Measurements from ENCODE around the gene STK33. TPM values are rescaled to one million over a fixed set of nuclear protein-coding genes. Genes with fewer than 3 reads are reported as not detected.

STK33 gene
- total RNA-seq, 1 experiment from 2014 or later = 1.8 TPM

DNA sequence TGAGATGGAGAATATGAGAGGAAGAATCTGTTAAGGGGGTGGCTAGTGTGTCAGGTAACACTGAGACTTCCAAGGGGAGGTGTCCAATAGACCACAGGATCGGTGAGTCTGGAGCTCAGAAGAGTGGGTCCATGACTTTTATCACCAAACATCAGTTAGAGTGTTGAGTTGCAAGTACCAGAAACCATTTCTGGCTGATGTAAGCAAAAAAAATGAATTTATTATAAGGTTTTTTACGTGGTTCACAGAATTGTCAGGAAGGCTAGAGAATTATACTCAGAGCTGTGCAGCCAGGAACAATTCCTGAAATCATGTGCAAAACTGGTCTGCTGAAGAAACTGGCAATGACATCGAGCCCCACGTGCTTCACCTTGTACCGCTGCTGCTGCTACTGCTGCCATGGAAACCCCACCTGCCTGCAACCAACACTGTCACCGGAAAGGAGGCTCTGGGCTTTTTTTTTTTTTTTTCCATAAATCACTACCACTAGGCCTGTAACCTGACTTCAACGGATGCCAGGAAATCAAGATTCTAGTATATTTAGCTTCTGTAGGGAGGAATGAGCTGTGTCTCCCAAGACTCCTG is 16.6 kb upstream of the STK33 start:
- Histone ChIP-seq H3K4me3 (no peak overlapping the region), H3K9me3 (no peaks in the 10 kb centered on the region), H3K36me3 (no peaks in the 10 kb centered on the region), H3K27me3 (no peaks in the 10 kb centered on the region)
- no peak for DNase-seq

DNA sequence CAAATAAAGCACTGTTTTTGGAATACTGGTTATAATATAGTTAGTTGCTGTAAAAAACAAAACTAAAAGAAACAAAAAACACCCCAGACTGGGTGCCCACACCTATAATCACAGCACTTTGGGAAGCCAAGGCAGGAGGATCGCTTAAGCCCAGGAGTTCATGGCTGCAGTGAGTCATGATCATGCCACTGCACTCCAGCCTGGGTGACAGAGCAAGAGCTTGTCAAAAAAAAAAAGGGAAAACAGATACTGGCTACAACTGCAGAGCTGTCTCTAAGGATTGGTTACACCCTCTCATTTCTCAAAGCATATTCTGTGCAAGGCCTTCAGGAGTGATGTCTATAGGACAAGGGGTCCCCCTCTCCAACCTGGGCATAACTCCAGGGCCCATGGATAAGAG is 14.6 kb upstream of the STK33 start:
- Histone ChIP-seq H3K9me3 (no peaks in the 10 kb centered on the region), H3K27me3 (no peaks in the 10 kb centered on the region), H3K36me3 (no peaks in the 10 kb centered on the region), H3K4me3 (no peak overlapping the region)
- DNase-seq = no peak

DNA sequence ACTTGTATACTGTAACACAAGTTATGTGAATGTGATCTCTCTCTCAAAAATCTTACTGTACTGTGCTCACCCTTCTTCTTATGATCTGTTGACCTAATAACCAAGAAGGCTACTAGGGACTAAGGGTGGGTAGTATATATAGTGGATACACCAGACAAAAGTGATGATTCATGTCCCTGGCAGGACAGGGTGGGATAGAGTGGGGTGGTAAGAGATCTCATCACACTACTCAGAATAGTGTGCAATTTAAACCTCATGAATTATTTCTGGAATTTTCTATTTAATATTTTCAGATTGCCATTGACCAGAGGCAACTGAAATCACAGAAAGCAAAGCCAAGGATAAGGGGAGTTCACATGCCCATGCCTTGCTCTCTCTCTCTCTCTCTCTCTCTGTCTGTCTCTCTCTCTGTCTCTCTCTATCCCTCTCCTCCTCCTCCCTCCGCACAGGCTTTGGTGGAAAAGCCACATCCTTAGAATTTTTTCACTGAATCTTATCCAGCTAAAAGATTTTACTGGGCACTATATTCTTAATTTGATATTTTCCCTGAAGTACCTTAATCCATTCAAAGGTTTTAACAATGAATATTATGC is 12.0 kb upstream of the STK33 start:
- no peak for DNase-seq
- H3K27me3 ChIP-seq = no peaks in the 10 kb centered on the region
- no peak overlapping the region for H3K4me3 ChIP-seq
- no peaks in the 10 kb centered on the region for H3K36me3 ChIP-seq
- H3K9me3 ChIP-seq = no peaks in the 10 kb centered on the region

DNA sequence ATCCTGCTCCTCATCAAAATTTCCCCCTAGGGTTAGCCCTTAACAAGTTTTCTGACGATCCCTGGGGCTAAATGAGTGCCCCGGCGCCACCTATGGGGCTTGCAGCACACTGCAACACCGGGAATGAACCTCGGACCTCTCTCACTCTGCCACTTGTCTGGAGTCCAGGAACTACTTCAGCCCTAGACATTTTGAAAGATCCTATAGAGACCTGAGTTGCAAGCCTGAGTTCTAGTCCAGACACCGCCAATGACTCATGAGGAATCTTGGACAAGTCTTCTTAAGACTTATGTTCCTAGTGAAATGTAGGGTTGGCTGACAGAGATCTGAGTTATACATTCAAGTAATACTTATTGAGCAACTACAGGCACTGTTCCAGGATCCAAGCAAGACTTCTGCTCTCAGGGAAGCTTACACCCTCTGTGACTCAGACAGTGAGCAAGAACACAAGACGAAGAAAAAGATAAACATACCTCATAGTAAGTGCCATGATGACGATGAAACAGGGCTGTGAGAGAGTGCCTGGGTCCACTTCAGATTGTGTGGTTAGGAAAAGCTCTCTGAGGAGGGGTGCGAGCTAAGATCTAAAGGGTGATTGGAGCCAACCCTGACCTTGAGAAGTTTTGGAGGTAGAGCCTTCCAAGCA is 10.2 kb upstream of the STK33 start:
- H3K4me3 ChIP-seq = no peak overlapping the region
- H3K27me3 ChIP-seq = no peaks in the 10 kb centered on the region
- no peaks in the 10 kb centered on the region for H3K9me3 ChIP-seq
- DNase-seq = peak; percentile 89
- H3K36me3 ChIP-seq = no peaks in the 10 kb centered on the region

DNA sequence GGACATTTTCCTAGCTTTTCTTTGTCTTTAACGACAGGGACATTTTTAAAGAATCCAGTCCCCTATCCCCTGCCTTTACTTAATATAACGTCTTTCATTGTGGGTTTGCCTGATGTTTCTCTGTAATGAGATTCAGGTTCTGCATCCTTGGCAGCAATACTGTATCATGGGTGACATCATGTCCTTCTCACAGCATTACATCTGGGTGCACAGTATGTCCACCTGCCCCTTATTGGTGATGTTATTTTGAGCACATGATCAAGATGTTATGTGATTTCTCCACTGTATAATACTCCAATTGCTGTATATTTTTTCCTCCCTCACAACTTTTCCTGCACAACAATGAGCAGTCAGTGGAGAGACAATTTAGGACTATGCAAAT is 9.7 kb upstream of the STK33 start:
- Histone ChIP-seq H3K36me3 (no peaks in the 10 kb centered on the region), H3K27me3 (no peaks in the 10 kb centered on the region), H3K9me3 (no peaks in the 10 kb centered on the region), H3K4me3 (no peak overlapping the region)
- DNase-seq = no peak

DNA sequence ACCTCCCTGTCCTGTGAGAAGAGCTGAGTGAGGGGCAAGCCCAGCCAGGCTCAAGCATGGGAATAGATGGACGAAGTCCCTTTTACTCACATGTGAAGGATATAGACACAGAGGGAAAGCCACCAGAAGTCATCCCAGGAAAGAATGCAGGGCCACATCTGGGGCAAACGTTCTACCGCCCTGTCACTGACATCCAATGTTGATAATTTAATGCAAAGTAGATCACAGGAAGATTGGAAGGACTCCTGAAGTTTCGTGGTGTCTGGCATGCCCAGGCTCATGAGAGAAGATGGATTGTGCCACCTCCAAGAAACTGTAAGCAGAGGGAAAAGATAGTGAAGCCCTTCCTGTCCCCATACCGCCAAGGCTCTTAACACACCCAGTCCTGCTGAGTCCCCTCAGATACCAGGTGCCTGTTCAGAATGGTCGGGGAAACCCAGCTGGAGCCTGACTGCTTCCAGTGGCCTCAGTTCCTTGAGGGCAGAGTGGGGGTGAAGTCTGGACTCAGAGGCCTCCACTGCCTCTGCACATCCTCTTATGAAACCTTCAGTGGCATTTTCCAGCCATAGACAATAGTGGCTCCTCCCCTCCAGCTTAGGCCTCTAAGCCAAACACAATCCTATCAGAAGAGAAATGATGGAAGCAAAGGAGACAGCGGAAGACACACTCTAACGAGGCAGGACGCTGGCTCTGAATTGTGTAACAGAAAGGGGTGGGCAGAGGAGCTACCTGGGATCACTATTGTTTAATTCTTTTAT is 7.5 kb upstream of the STK33 start:
- DNase-seq = no peak
- Histone ChIP-seq H3K9me3 (no peaks in the 10 kb centered on the region), H3K4me3 (no peak overlapping the region), H3K27me3 (no peaks in the 10 kb centered on the region), H3K36me3 (no peaks in the 10 kb centered on the region)

DNA sequence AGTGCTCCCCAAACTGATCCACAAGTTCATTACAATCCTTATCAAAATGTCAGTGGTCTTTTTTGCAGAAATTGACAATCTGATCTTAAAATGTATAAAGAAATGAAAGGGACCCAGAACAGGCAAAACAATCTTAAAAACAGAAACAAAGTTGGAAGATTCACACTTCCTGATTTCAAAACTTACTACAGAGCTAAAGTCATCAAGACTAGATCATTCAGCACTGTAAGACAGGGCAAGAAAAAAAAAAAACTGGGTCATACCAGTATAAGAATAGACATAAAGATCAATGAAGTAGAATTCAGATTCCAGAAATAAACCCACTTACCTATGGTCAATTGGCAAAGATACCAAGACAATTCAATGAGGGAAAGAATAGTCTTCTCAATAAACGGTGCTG is 4.5 kb upstream of the STK33 start:
- no peak overlapping the region for H3K4me3 ChIP-seq
- no peaks in the 10 kb centered on the region for H3K27me3 ChIP-seq
- H3K9me3 ChIP-seq = no peaks in the 10 kb centered on the region
- H3K36me3 ChIP-seq = no peaks in the 10 kb centered on the region
- DNase-seq = no peak

DNA sequence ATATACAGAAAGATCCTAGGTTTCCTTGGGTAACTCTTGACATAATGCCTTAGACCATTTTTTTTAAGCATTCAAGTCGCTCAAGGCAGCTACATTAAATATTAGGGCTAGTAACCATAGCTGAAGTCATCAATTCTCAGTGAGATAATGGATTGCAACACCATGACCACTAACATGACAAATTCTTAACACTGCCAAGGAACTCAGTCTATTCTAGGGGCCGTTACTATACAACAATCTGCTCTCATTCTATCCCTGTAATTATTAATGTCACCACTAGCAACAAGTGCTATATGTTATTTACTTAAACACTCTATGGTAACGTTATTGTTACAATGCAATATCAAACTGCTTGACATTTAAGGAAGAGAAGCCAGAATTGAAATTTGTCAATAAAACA is 3.2 kb upstream of the STK33 start:
- H3K27me3 ChIP-seq = no peaks in the 10 kb centered on the region
- no peaks in the 10 kb centered on the region for H3K36me3 ChIP-seq
- H3K4me3 ChIP-seq = no peak overlapping the region
- no peak for DNase-seq
- H3K9me3 ChIP-seq = no peaks in the 10 kb centered on the region

DNA sequence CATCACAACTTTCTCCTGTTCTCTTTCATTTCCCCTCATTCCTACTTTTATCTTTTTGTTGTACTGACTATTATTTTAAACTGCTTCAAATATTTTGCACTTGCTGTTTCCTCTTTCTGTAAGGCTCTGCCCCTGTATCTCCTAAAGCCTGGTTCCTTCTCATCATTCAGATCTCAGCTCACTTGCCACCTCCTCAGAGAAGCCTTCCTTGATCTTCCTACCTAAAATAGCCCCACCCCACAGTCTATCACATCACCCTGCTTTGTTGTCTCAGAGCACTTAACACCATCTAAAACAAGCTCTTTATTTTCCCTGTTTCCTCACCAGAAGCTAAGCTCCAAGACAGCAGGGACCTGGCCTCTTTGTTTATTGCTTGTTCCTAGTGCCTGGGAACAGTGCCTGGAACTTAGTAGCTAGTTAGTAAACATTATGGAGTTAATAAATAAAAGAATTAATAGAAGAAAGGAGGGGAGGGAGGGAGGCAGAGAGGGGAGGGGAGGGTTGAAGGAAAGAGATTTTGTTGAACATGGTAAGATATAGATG is 2.5 kb upstream of the STK33 start:
- no peaks in the 10 kb centered on the region for H3K36me3 ChIP-seq
- no peaks in the 10 kb centered on the region for H3K9me3 ChIP-seq
- H3K27me3 ChIP-seq = no peaks in the 10 kb centered on the region
- DNase-seq = peak; percentile 6
- no peak overlapping the region for H3K4me3 ChIP-seq

DNA sequence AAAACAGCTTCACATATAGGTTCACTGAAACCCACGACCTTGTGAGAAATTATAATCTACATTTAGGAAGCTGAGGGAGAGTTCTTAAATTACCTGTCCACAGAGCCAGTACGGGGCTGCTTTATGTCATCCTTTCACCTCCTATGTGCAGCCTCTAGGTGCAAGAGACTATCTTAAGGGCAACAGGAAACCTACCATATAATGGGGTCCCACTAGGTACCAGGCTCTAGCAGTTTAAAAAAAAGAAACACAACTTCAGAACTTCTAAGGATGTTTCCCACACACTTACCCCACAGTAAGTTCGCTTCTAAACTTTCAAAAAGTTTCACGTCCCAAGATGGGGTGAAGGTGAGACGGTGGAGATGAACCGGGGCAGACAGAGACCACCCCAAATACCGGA is 573 bp downstream of the STK33 start:
- Histone ChIP-seq H3K36me3 (no peaks in the 10 kb centered on the region), H3K27me3 (no peaks in the 10 kb centered on the region), H3K9me3 (no peaks in the 10 kb centered on the region), H3K4me3 (peak overlapping the region; percentile 42)
- no peak for DNase-seq

DNA sequence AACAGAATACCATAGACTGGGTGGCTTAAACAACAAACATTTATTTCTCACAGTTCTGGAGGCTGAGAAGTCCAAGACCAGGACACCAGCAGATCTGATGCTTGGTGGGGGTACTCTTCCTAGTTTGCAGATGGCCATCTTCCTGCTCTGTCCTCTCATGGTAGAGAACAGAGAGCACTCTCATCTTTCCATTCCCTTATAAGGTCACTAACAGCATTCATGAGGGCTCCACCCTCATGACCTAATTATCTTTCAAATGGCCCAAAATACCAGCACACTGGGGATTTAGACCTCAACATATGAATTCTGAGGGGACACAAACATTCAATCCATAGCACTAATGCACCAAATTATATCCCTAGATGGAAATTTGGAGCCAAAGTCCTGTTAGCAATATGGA is 6.1 kb downstream of the STK33 start:
- Histone ChIP-seq H3K27me3 (no peaks in the 10 kb centered on the region), H3K9me3 (no peaks in the 10 kb centered on the region), H3K36me3 (no peaks in the 10 kb centered on the region), H3K4me3 (no peak overlapping the region)
- DNase-seq = no peak

DNA sequence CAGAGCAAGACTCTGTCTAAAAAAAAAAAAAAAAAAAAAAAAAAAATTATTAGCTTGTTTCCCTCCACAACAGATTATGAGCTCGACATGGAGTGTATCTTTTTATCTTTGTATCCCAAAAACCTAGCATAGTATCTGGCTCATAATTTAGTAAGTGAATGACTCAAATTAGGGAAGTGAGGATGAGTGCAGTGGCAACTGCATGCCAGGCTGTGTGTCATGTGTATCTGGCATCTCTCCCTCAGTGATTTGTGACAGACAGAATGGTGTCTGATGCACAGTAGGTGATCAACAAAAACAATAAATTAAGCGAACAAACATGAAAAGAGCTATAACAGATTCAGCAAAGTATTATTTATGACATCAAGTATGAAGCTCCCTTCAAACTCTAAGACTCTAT is 7.2 kb downstream of the STK33 start:
- no peaks in the 10 kb centered on the region for H3K9me3 ChIP-seq
- peak; percentile 59 for DNase-seq
- no peaks in the 10 kb centered on the region for H3K27me3 ChIP-seq
- no peaks in the 10 kb centered on the region for H3K36me3 ChIP-seq
- no peak overlapping the region for H3K4me3 ChIP-seq

DNA sequence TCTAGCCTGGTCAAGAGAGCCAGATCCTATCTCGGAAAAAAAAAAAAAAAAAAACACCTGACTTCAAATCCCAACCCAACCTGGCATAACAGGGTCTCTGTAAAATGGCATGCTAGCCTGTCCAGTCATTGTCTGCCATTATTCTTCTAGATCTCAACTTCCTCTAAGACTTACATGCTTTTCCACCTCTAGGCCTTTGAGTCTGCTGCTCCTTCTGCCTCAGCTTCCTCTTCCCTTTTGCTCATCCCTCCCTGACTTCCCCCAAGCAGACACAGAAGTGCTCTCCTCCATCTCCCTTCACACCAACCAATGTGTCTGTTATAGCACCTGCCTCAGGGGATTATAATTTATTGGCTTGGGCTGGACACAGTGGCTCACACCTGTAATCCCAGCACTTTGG is 7.8 kb downstream of the STK33 start:
- H3K36me3 ChIP-seq = no peaks in the 10 kb centered on the region
- H3K27me3 ChIP-seq = no peaks in the 10 kb centered on the region
- no peak for DNase-seq
- no peaks in the 10 kb centered on the region for H3K9me3 ChIP-seq
- no peak overlapping the region for H3K4me3 ChIP-seq

DNA sequence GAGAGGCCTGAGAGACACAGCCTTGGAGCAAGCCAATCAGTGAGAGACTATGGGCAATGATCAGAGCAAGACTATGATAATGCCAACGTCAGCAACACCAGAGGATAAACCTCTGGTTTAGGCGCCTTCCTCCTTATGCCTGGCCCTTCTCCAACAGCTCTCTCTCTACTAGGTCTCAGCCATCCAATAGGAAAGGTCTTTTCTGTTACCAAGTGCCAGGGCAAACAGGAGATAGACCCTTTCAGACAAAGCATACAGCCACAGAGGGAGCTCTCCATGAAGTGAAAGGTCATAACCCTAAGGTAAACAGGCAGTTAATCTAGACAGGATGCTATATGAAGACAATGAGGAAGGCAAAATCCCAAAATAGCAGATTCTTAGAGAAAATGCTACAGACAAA is 9.5 kb downstream of the STK33 start:
- no peak for DNase-seq
- H3K9me3 ChIP-seq = no peaks in the 10 kb centered on the region

DNA sequence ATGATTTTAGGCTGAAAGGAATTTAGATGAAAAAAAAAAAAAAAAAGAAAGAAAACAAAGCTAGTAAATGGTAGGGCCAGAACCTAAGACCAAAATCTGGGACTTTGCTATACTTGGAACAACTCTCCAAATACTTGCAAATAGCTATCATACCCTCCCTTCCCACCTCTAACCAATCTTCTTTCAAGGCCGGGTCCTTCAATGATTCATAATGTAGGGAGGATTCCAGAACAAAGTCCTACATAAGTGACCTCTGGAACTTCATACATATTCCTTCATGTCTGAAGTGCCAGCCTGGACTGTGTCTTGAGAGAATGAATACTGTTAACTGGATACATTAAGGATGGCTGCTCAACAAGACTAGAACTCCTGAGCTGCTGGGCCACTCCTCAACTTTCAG is 9.9 kb downstream of the STK33 start:
- no peak for DNase-seq
- no peak overlapping the region for H3K4me3 ChIP-seq
- no peaks in the 10 kb centered on the region for H3K9me3 ChIP-seq
- H3K27me3 ChIP-seq = no peaks in the 10 kb centered on the region
- no peaks in the 10 kb centered on the region for H3K36me3 ChIP-seq

More for the DNA sequence above, 9.5 kb downstream of the STK33 start:
- Histone ChIP-seq H3K4me3 (no peak overlapping the region), H3K27me3 (no peaks in the 10 kb centered on the region), H3K36me3 (no peaks in the 10 kb centered on the region)

DNA sequence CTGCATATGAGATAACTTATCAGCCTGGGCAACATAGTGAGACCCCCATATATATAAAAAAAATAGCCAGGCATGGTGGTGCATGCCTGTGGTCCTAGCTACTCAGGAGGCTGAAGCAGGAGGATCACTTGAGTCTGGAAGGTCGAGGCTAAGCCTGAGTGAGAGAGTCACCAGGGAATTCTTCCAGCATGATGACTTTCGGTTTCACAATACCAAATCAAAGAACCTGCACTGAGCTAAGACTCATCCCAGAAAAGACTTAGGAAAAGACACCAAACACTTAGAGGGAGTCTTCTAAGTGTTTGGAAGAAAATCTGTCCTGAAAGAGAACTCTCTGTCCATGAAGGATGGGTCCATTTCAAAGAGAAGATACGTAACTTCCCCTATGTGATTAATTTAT is 12.7 kb downstream of the STK33 start:
- H3K36me3 ChIP-seq = no peaks in the 10 kb centered on the region
- H3K9me3 ChIP-seq = no peaks in the 10 kb centered on the region; the same call in 1 of the 2 replicates
- no peak for DNase-seq
- H3K4me3 ChIP-seq = no peak overlapping the region
- no peaks in the 10 kb centered on the region for H3K27me3 ChIP-seq

DNA sequence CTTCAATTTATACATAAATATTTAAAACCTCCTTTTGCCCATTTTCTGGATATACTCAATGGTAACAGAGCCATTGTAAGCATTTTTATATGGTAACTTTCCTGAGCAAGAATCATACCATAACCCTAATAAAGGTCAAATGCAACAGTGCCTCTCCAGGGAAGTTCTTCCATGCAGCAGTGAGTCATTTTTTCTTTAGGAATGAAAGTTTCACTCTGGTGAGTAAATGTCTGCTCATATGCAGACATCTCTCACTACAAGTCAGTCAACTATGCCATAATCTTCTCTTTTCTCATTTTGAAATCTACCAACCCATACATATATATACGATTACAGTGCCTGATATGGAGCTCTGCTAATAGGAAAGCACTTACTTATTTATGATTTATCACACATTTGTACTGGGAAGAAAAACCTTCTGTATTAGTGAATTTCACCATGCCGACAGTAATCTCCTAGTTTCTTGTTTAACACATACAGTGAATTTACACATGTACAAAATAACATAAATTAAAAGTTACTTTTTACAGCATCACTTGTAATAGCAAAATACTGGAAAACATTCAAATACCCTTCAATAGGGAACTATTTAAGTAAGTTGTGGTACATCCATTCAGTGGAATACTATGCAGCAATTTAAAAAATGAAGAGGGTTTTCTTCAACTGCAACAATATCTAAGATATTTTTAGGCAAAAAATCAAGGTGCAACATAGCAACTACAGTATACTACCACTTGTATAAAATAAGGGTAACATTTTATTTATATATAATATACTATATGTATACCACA is 16.0 kb downstream of the STK33 start:
- Histone ChIP-seq H3K9me3 (no peaks in the 10 kb centered on the region; the same call in 1 of the 2 replicates), H3K27me3 (no peaks in the 10 kb centered on the region), H3K36me3 (no peaks in the 10 kb centered on the region), H3K4me3 (no peak overlapping the region)
- DNase-seq = no peak

Measured in MG63 (cell line).